H1 (cell line): ENCODE measurements around the gene PAX7. TPM values are rescaled to one million over a fixed set of nuclear protein-coding genes. Genes with fewer than 3 reads are reported as not detected.

Source experiments
- CTCF ChIA-PET: fragments of 300-600 bp; sonication (Branson Sonifier 250); formaldehyde crosslinking; loops from one replicate; lab custom pipeline; 2021; ENCODE audit not compliant: partially characterized antibody; lab: Charles Lee
- POLR2A ChIA-PET: fragments of 300-600 bp; sonication (Branson Sonifier 250); formaldehyde crosslinking; loops from one replicate; lab custom pipeline; 2021; ENCODE audit warnings: inconsistent platforms; ENCODE audit not compliant: partially characterized antibody; lab: Charles Lee
- DNase-seq, 2 experiments: peaks; one replicate each; pipeline versions ENCODE4 v3.0.0 to v3.0.0-alpha.2; 2010 to 2022; ENCODE audit warnings: low spot score in 2 of 2, low read depth in 1 of 2, mixed read lengths in 1 of 2
- FAIRE-seq: peaks from 2 replicates; lab custom pipeline; 2011; peaks lifted over from hg19 to GRCh38; lab: Jason Lieb, UNC
- H2AFZ ChIP-seq: 2 replicates; pipeline ENCODE4 v1.8.1; 2012; ENCODE audit warnings: low read length, inconsistent platforms
- H2AK5ac ChIP-seq: 2 replicates; pipeline ENCODE4 v1.6.1; 2013; ENCODE audit warnings: low read depth, low read length
- H2BK120ac ChIP-seq: replicated peaks from 2 replicates; pipeline ENCODE3; 2013; ENCODE audit warnings: low read depth, low read length, inconsistent platforms
- H2BK12ac ChIP-seq: 2 replicates; pipeline ENCODE4 v1.6.1; 2013; ENCODE audit warnings: low read depth, low read length
- H2BK15ac ChIP-seq: 2 replicates; pipeline ENCODE4 v1.6.1; 2013; ENCODE audit warnings: low read length
- H2BK20ac ChIP-seq: 2 replicates; pipeline ENCODE4 v1.6.1; 2013; ENCODE audit warnings: low read length
- H2BK5ac ChIP-seq: 2 replicates; pipeline ENCODE4 v1.6.1; 2013; ENCODE audit warnings: low read depth, low read length
- H3K14ac ChIP-seq: 2 replicates; pipeline ENCODE4 v1.6.1; 2013; ENCODE audit warnings: inconsistent platforms; ENCODE audit not compliant: insufficient read length
- H3K18ac ChIP-seq: 2 replicates; pipeline ENCODE4 v1.6.1; 2013; ENCODE audit warnings: low read length; ENCODE audit errors: extremely low read depth
- H3K23ac ChIP-seq: 2 replicates; pipeline ENCODE4 v1.6.1; 2013; ENCODE audit warnings: inconsistent platforms; ENCODE audit not compliant: insufficient read length
- H3K23me2 ChIP-seq: 2 replicates; pipeline ENCODE4 v1.6.1; 2013; ENCODE audit warnings: low read depth, low read length
- H3K27ac ChIP-seq: 2 replicates; pipeline ENCODE4 v1.6.1; 2011; ENCODE audit warnings: low read depth, low read length, inconsistent platforms
- H3K27me3 ChIP-seq, 4 experiments: replicated peaks in 1 of 4; 1 replicate in 1 of 4; 2 replicates in 3 of 4; pipeline versions ENCODE4 v1.6.1 to v1.8.1; 2011 to 2013; ENCODE audit warnings: low read length in 3 of 4, mild to moderate bottlenecking in 3 of 4, inconsistent platforms in 2 of 4, mixed read lengths in 2 of 4, moderate library complexity in 1 of 4; ENCODE audit not compliant: control insufficient read depth in 3 of 4, insufficient read depth in 3 of 4; ENCODE audit errors: extremely low read depth in 1 of 4
- H3K36me3 ChIP-seq, 4 experiments: 2 replicates each; pipeline versions ENCODE4 v1.6.1 to v1.8.1; 2011 to 2013; ENCODE audit warnings: mild to moderate bottlenecking in 4 of 4, low read length in 3 of 4, moderate library complexity in 2 of 4, control low read depth in 1 of 4, inconsistent platforms in 1 of 4; ENCODE audit not compliant: insufficient read depth in 4 of 4, control insufficient read depth in 2 of 4
- H3K4ac ChIP-seq: replicated peaks from 2 replicates; pipeline ENCODE3; 2013; ENCODE audit warnings: low read length, low read depth, mixed read lengths, inconsistent platforms; ENCODE audit not compliant: insufficient read length
- H3K4me1 ChIP-seq, 4 experiments: replicated peaks in 1 of 4; 1 replicate in 1 of 4; 2 replicates in 3 of 4; pipeline versions ENCODE4 v1.6.1 to v1.8.1; 2011 to 2013; ENCODE audit warnings: low read length in 3 of 4, inconsistent platforms in 2 of 4, mixed read lengths in 1 of 4; ENCODE audit not compliant: insufficient read depth in 4 of 4, control insufficient read depth in 3 of 4
- H3K4me2 ChIP-seq, 2 experiments: 2 replicates each; pipeline versions ENCODE4 v1.6.1 to v1.8.1; 2011 to 2013; ENCODE audit warnings: low read depth in 2 of 2, low read length in 2 of 2, control low read depth in 1 of 2, inconsistent platforms in 1 of 2, mild to moderate bottlenecking in 1 of 2; ENCODE audit not compliant: insufficient read depth in 1 of 2
- H3K4me3 ChIP-seq, 4 experiments: fragments of 200-600, 300-600 bp in 1 of 4; sonication (generic), shearing (Covaris generic), sonication (Bioruptor Twin) in 1 of 4; 2 replicates each; pipeline versions ENCODE4 v1.5.1 to v1.8.1; 2011 to 2016; ENCODE audit warnings: low read length in 4 of 4, low read depth in 3 of 4, control low read depth in 2 of 4, inconsistent platforms in 2 of 4, mild to moderate bottlenecking in 2 of 4, mixed read lengths in 1 of 4, moderate library complexity in 1 of 4; ENCODE audit not compliant: insufficient read depth in 2 of 4; ENCODE audit errors: extremely low read depth in 1 of 4
- H3K56ac ChIP-seq: replicated peaks from 2 replicates; pipeline ENCODE3; 2013; ENCODE audit warnings: low read depth, mild to moderate bottlenecking, mixed read lengths, low read length, inconsistent platforms; ENCODE audit not compliant: insufficient read length
- H3K79me1 ChIP-seq: 2 replicates; pipeline ENCODE4 v1.6.1; 2013; ENCODE audit warnings: low read depth, low read length, control low read depth
- H3K79me2 ChIP-seq, 2 experiments: 2 replicates each; pipeline versions ENCODE4 v1.6.1 to v1.8.1; 2012 to 2013; ENCODE audit warnings: low read length in 2 of 2, mild to moderate bottlenecking in 2 of 2, inconsistent platforms in 1 of 2; ENCODE audit not compliant: insufficient read depth in 2 of 2, control insufficient read depth in 1 of 2
- H3K9ac ChIP-seq, 4 experiments: replicated peaks in 1 of 4; 1 replicate in 1 of 4; 2 replicates in 3 of 4; pipeline versions ENCODE4 v1.6.1 to v1.8.1; 2011 to 2013; ENCODE audit warnings: low read depth in 3 of 4, low read length in 3 of 4, control low read depth in 2 of 4, mild to moderate bottlenecking in 2 of 4, moderate library complexity in 2 of 4, inconsistent platforms in 1 of 4; ENCODE audit errors: extremely low read depth in 1 of 4
- H3K9me3 ChIP-seq, 2 experiments: 2 replicates each; pipeline versions ENCODE4 v1.6.1 to v1.8.1; 2012 to 2013; ENCODE audit warnings: mild to moderate bottlenecking in 2 of 2, moderate library complexity in 2 of 2, control low read depth in 1 of 2, inconsistent platforms in 1 of 2, low read depth in 1 of 2, low read length in 1 of 2, mixed read lengths in 1 of 2; ENCODE audit not compliant: insufficient read depth in 2 of 2
- H4K20me1 ChIP-seq, 2 experiments: replicated peaks in 1 of 2; 2 replicates each; pipeline versions ENCODE3 to v1.8.1; 2011 to 2013; ENCODE audit warnings: inconsistent platforms in 2 of 2, low read length in 2 of 2, mild to moderate bottlenecking in 1 of 2; ENCODE audit not compliant: insufficient read depth in 2 of 2, control insufficient read depth in 1 of 2
- H4K5ac ChIP-seq: 2 replicates; pipeline ENCODE4 v1.6.1; 2013; ENCODE audit warnings: low read length, low read depth, mixed read lengths, inconsistent platforms; ENCODE audit not compliant: insufficient read length
- H4K8ac ChIP-seq: 2 replicates; pipeline ENCODE4 v1.8.0; 2013; ENCODE audit warnings: mild to moderate bottlenecking, moderate library complexity, low read length, inconsistent platforms; ENCODE audit not compliant: insufficient read depth; ENCODE audit errors: extremely low read depth
- H4K91ac ChIP-seq: replicated peaks from 2 replicates; pipeline ENCODE3; 2013; ENCODE audit warnings: low read length, mixed read lengths, inconsistent platforms; ENCODE audit not compliant: insufficient read length
- HDAC2 ChIP-seq, 2 experiments: fragments of 300-600 bp in 1 of 2; sonication (generic) in 1 of 2; IDR thresholded peaks; 2 replicates each; pipeline ENCODE4 v1.6.1; 2011 to 2012; ENCODE audit warnings: low read depth in 2 of 2, low read length in 2 of 2, mild to moderate bottlenecking in 2 of 2, moderate library complexity in 2 of 2, borderline replicate concordance in 1 of 2, inconsistent platforms in 1 of 2
- WGBS, 2 experiments: shearing (Covaris generic) in 1 of 2; methylation state at CpG; one replicate each; pipeline versions ENCODE4 v1.1.6 to v1.1.7; 2013 to 2015; ENCODE audit warnings: low lambda C conversion rate in 2 of 2, mixed read lengths in 2 of 2, inconsistent platforms in 1 of 2, low coverage in 1 of 2, missing lambda C conversion rate in 1 of 2; ENCODE audit not compliant: insufficient replicate concordance in 2 of 2, insufficient coverage in 1 of 2, insufficient read length in 1 of 2; ENCODE audit errors: extremely low coverage in 1 of 2, missing lambda C conversion rate in 1 of 2; 5-methylcytosine and 5-hydroxymethylcytosine counted together
- polyA plus RNA-seq, 7 experiments: library from polyadenylated mRNA; depleted of rRNA in 3 of 7; stranded (reverse) in 5 of 7; unstranded in 2 of 7; fragments of >200 nt in 5 of 7; fragments of 200-250 nt in 2 of 7; gene quantifications; 1 replicate in 5 of 7; 2 replicates in 1 of 7; 4 replicates in 1 of 7; pipeline versions ENCODE4 v1.2.1 to v1.2.3, GENCODE V29; 2011 to 2013; ENCODE audit warnings: missing spikeins in 2 of 7, mixed read lengths in 2 of 7
- total RNA-seq: library from RNA; stranded (reverse); fragmentation: NEBNext Ultra II Directional; extraction: Animal tissue kit (Norgen Biotek cat#: 25700); gene quantifications from 2 replicates; pipeline ENCODE4 v1.2.1, GENCODE V29; 2021

The PAX7 gene
- total and polyA plus RNA-seq, 2 of the 8 experiments (the other 6 are each of a cell fraction or from before 2014, with no cell fraction given) = not detected

GRCh38 chr1:18722270-18722669 is 91.6 kb downstream of the PAX7 start:
- 90% methylated on average over 19 of the region's 19 CpGs; no CpG with 5 or more reads in 1 of the 2 experiments for WGBS, 2 experiments
- no peak overlapping the region for H3K4me2 ChIP-seq
- H3K79me2 ChIP-seq = no peaks in the 10 kb centered on the region
- H2BK15ac ChIP-seq = no peak overlapping the region
- peaks cover 0 to 3% of the 10 kb centered on the region in 2 experiments for H4K20me1 ChIP-seq
- no peak overlapping the region for H3K23ac ChIP-seq
- H4K91ac ChIP-seq = no peak overlapping the region
- no peaks in the 10 kb centered on the region for H3K9me3 ChIP-seq
- H3K18ac ChIP-seq = no peak overlapping the region
- peaks cover 0 to 13% (median 3%) of the 10 kb centered on the region in 4 experiments; a peak in 4 of 7 replicates for H3K4me1 ChIP-seq
- no peak overlapping the region for H2BK20ac ChIP-seq
- H3K36me3 ChIP-seq = no peaks in the 10 kb centered on the region
- no peak overlapping the region for H4K8ac ChIP-seq
- no peak overlapping the region for H3K27ac ChIP-seq
- ChIA-PET POLR2A (interaction anchor here (0.5 to 1.1 kb wide), 3 partner anchors 11 to 68 kb away, joined by 3 read pairs; no protein-coding TSS in a partner anchor), CTCF (interaction anchor here (0.7 to 4.5 kb wide), 15 partner anchors 10 to 162 kb away, joined by 3 to 36 read pairs (median 5); no protein-coding TSS in a partner anchor)
- H3K14ac ChIP-seq = no peak overlapping the region
- no peaks in the 10 kb centered on the region for H3K79me1 ChIP-seq
- TF ChIP-seq HDAC2 (IDR thresholded peaks at IDR 0.05; ENCODE audit: borderline replicate concordance in 1 of 2, low read depth in 2 of 2, low read length in 2 of 2) = no peak
- no peak overlapping the region for H3K4ac ChIP-seq
- no peak overlapping the region for H2AK5ac ChIP-seq
- H2BK120ac ChIP-seq = no peak overlapping the region
- no peak overlapping the region for H2BK5ac ChIP-seq
- DNase-seq (no peak), FAIRE-seq (no peak)
- no peak overlapping the region for H3K56ac ChIP-seq
- no peak overlapping the region for H4K5ac ChIP-seq
- no peak overlapping the region for H2AFZ ChIP-seq
- H3K9ac ChIP-seq = no peak overlapping the region
- no peak overlapping the region for H3K4me3 ChIP-seq
- no peak overlapping the region for H2BK12ac ChIP-seq
- no peaks in the 10 kb centered on the region; the same call in 1 of the 2 replicates for H3K23me2 ChIP-seq
- peaks cover 9 to 38% (median 30%) of the 10 kb centered on the region in 4 experiments for H3K27me3 ChIP-seq
